Glomerular visceral epithelial cell (primary cell): ENCODE data around the gene BCLAF1.
"Not testable (repeated sequence)": the region's sequence is repeated elsewhere in the genome, so short reads cannot be mapped to it uniquely, and the experiment has no call there.

ENCODE experiments used
- DNase-seq: peaks from one replicate; pipeline ENCODE4 v3.0.0-alpha.2; 2016; ENCODE audit errors: extremely low spot score

Gene BCLAF1

DNA sequence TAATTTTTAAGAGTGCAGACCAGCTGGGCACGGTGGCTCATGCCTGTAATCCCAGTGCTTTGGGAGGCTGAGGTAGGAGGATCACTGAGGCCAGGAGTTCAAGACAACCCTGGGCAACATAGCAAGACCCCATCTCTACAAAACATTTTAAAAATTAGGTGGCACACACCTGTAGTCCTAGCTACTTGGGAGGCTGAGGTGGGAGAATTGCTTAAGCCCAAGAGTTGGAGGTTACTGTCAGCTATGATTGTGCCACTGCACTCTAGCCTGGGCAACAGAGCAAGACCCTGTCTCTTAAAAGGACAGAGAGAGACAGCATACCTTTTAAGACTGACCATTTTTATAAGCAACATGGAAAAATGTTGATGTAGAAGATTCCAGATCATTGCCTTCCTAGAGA, 18.8 kb upstream of the BCLAF1 start:
- not testable (repeated sequence) for DNase-seq

DNA sequence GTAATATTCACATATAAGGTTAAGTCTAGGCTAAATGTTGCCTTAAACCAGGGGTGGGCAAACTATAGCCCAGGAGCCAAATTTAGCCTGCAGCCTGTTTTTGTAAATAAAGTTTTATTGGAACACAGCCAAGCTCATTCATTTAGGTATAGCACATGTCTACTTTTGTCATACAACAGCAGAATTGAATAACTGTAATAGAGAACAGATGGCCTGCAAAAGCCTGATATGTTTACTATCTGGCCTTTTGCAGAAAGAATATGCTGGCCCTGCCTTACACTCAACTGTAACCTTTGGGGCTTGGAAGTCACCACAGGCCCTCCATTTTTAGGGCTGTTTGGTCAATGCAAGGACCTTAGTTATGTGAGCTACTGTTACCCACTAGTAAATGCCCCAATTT, 17.7 kb upstream of the BCLAF1 start:
- no peak for DNase-seq

DNA sequence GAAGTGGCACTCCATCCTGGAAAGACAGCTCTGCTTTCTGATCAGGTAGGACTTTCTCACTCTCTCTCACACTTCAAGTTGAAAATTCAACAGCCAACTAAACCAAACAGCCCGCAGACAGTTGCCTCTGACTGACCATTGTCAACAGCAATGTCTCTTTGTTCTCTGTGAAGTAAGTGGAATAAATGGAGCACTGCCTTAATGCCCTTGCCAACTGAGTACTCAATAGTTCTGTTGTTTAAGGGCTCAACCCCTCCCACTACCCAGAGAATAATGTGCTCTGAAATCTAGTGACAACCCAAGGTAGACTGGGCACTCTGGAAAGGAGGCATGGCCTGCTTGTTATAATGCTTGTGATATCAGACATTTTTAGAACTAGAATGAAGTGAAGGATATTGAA, 16.8 kb upstream of the BCLAF1 start:
- no peak for DNase-seq

DNA sequence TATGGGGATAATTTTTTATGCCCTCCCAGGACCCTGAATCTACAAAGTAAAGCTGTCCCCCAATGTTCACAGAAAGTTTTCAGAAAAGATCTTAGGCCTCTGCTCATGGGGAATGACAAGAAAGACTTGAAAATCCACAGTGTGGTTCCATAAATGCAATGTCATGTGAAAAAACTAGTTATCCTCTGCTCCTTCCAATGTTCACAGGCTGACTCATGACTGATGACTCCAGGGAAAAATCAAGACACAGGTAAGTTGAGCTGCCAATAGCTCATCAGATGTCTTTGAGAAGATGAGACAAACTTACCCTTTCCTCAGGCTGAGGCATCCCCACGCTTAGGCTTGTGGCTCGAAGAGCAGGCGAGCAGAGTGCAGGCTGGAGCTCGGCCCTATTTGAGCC, 14.8 kb upstream of the BCLAF1 start:
- no peak for DNase-seq

DNA sequence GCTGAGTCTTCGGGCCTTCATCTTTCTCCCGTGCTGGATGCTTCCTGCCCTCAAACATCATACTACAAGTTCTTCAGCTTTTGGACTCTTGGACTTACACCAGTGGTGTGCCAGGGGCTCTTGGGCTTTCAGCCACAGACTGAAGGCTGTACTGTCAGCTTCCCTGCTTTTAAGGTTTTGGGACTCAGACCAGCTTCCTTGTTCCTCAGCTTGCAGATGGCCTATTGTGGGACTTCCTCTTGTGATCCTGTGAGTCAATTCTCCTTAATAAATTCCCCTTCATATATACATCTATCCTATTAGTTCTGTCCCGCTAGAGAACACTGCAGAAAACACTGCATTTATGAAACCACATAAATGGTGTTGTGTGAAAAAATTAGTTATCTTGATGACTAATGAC, 13.9 kb upstream of the BCLAF1 start:
- no peak for DNase-seq

DNA sequence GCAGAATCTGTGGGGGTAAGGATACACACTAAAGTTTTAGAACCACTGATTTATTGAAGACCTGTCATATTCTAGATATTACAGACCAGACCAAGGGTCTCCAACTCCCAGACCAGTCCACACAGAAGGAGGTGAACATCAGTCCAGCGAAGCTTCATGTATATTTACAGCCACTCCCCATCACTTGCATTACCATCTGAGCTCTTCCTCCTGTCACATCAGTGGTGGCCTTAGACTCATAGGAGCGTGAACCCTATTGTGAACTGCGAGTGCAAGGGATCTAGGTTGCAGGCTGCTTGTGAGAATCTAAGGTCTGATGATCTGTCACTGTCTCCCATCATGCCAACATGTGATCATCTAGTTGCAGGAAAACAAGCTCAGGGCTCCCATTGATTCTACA, 5.0 kb upstream of the BCLAF1 start:
- DNase-seq = no peak

DNA sequence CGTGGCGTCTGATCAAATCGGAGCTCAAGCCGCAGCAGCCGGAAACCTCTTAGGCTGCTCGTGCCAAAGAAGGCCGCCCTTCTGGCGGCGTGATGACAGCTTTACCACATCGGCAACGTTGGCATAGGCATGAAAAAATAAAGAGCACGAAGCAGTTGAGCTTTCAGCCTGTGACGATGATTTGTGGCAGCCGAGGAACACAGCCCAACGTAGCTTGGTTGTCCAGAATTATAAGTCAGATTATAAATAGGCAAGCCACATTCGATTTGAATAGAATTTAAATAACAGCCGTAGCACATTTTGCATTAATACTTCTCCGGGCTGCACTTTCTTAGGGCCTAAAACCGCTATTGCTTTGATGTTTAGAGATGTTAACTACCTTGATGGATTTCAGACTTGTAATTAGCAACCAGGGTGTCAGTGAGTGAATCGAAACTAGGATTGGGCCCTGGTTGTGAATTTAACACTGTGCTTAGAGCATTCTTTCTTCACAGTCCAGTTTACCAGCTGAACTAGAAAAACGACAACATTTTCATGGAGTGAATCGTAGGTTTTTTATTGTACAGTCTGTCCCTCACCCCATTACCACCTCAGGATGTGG, 864 bp upstream of the BCLAF1 start:
- DNase-seq = peak; percentile 86

DNA sequence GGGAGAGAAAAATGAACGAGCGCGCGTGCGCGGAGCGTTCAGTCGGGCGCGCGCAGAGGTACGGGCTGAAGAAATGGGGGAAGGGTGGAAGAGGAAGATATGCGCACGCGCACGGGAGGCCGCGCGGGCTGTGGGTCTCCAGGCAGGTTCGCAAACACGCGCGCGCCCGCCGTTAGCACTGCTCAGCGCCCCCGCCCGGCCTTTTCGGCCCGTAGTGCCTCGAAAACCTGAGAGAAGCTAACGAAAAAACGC, 393 bp downstream of the BCLAF1 start:
- peak; percentile 91 for DNase-seq

DNA sequence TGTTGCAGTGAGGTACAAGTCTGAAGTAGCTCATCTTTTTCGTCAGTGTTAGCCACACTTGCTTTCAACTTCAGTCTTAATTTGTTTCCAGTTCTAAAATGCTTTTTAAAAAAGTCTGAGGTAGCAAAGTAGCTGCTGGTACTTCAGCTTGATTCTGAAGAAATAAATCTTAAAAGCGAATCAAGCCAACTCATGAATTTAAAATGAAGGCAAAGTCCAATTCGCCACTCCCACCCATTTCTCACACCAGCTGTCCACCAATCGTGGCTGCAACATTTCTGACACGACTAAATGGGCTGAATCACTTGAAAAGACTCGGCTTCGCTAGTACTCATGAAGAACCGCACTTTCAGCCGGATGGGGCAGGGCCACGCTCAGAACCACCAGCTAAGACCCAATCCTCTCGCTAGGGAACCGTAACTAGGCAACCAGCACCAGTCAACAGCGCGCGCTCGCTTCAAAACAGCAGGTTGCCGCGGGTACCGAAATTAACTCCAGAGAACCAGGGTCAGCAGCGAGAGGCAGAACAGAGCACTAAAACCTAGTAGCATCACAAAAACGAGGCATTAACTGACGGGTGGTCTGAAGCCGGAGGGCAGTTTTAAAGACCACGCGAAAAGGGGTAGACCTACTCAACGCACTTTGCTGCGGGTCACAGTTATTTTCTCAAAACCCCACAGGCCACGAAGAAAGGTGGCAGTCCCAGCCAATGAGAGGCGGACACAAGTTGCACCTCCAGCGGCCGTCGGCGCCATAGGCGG, 900 bp downstream of the BCLAF1 start:
- peak; percentile 95 for DNase-seq

DNA sequence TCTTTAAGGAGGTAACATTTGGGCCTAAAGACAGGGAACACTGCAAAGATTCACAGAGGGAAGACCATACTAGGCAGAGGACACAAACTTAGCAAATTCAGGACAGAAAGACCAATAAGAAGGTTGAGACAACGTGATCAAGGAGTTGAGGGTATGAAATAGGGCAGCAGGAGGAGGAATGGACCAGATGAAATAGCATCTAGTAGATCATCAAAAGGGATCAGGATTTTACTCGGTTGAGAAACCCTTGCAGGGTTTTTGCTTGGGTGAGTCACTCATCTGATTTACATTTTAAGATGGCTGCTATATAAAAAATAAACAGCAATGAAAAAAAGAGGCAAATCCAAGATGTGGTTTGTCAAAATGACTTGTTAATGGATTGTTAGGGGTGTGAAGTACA, 4.7 kb downstream of the BCLAF1 start:
- DNase-seq = peak; percentile 23

DNA sequence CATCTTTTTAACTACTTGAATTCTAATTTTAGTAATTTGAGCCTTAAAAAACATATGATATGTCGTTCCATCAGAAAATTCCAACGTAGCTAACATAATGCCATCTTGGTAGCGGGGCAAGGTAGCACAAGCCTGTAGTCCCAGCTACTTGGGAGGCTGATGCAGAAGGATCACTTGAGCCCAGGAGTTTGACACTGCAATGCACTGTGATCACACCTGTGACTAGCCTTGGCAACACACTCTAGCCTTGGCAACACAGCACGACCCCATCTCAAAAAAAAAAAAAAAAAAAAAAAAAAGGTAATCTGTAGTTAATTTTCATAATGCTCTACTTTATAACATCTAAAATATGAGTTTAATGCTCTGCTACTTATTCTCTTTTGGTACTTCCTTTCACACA, 6.7 kb downstream of the BCLAF1 start:
- DNase-seq = no peak

DNA sequence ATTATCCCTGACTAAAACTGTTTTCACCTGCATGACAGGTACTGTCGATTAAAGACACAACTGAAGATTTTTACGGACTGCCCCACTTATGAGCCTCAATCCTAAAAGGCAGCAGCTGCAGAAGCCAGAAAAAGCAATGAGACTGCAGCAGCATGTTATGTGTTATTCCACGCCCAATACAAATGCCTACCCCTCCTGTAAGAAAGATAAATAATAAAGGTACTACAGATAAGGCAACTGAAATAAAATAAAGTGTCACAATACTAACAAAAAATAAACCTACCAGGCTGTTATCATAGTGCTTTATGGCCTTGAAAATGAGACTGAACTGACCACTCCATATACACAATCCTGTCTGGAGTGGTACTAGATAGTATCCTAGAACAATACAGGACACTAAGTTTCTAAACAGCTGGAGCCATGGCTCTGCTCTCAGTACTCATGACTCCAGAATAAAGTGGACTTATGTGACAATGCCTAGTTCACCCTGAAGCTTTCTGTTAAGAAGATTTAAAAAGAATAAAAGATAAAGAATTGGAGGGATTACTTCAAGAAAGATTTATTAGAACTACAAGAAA, 9.5 kb downstream of the BCLAF1 start:
- no peak for DNase-seq

DNA sequence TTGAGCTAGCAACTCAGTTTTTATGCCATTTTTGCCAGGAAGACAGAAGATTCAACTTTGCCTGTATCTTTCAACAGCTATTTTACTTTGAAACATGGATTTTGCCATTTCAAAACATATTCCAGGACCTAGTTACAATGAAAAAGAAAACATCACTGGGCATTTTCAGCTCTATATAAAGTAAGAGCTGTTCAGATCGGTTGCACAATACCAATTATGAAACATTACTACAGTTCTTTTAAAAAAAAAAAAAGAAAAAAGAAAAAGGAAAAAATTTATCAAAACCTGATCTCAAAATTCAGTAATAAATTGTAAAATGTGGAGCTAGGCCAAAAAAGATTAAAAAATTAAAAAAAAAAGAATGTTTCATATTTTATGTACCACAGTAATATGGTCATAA, 15.6 kb downstream of the BCLAF1 start:
- DNase-seq = no peak

DNA sequence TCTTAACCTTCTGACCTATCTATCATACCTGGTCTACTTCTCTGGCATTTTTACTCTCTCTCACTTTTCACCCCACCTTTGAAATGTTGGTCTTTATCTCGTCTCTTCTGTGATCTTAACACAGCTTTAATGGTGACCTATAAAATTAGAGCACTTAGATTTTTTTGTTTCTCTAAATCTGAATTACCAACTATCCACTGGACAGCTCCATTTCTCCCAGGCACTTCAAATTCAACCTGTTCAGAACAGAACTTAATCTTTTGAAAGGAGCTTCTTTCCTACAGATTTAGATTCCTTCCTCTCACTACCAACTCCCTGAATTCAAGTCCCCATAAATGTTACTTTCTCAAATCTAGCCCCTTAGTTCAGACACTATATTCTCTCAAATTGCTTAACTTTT, 24.5 kb downstream of the BCLAF1 start:
- no peak for DNase-seq

DNA sequence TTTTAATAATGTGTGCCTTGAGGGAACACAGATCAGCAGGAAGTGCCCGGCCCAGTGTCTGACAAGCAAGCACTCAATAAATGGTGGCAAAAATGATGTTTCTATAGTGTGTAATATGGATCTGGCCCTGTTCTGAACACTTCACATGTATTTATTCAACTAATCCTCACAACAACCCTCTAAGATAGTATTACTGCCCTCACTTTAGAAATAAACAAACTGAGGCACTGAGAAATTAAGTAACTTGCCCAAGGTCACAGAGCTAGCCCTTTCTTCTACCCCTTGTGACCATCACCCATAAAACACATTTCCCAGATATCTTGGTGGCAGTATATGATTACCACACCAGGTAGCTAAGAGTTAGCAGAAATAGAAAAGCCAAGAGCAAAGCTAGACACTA, 26.7 kb downstream of the BCLAF1 start:
- DNase-seq = no peak

DNA sequence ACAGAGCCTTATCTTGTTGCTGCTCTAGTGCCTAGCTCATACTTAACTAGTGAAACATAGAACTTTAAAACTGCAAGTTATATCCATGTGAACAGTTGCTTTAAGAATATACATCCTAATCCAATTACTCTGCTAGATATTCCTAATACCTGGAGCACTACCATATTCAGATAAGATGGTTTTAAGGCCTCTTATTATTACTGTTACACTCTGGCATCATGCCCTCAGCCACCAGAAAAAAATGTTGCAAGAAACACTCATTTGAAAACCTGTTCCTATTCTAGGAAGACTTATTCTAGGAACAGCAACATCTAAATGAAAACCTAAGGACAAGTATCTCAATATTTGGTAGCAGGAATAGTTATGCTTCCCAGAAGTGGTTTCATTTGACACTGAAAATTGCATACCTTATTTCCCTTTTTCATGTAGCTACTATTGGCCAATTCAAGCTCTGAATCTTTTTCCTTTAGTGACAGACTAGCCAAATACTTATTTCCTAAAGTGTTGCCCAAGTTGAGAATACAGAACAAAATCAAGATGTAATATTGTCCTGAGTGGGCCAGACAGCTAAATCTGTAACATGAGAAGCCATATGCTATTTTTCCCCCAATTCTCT, 34.7 kb downstream of the BCLAF1 start:
- DNase-seq = no peak

DNA sequence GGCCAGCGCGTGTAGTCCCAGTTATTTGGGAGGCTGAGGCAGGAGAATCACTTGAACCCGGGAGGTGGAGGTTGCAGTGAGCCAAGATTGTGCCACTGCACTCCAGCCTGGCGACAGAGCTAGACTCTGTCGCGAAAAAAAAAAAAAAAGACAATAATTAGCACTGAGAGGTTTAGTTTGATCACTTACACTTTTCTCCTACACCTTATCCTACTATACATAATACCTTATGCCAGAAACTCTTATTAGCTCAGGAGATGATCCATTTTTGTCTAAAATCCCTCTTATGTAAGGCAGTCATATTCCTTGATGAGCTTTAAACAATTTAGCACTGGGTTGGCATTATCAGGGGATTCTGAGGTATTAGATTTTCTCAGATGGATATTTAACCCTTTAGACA, 35.9 kb downstream of the BCLAF1 start:
- DNase-seq = no peak

DNA sequence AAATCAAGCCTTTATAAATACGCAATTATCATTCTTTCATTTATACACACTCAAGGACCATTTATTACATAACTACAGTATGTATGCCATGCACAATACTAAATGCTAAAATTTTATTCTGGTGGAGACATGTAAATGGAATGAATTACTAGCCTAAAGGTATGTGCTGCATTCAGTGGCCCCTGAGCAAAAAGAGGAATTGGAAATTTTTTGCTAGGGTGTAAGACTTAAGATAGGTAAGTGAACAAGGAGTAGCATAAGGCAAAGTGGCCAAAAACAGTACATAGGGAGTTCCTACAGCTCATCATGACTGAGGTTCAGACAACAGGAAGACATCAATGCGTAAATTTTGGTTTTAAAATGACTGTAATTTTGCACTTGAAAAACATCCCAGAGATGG, 37.2 kb downstream of the BCLAF1 start:
- no peak for DNase-seq

DNA sequence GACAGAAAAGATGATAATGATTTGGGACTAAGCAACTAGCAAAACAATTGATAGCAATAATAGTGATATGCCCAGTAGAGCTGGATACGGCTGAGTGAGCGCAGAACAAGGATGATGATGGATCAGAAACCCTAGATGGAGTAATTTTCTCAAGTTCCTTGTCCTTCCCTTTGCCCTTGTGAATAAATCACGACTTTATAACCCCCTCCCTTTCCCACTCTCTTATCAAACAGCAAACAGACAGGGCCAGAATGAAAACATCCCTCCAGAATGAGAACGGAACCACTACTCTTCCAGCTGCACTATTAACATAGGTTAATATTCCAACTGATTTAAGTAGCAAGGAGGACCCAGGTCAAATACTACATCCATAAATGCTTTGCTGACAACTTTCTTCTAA, 38.3 kb downstream of the BCLAF1 start:
- peak; percentile 23 for DNase-seq

DNA sequence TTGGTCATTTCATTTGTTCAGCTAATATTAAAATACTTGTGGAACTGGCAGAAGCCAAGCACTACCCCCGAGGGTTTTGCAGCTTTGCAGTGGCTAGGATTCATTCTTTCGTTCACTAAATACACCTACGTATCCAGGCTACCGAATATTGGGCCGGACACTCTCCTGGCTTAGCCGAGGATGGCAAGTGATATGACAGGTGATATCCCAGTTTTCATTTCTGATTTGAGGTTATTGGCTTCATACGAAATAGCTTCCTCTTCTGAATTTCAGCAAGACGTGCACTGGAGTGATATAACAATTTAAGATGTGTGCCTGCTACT, 39.0 kb downstream of the BCLAF1 start:
- no peak for DNase-seq

DNA sequence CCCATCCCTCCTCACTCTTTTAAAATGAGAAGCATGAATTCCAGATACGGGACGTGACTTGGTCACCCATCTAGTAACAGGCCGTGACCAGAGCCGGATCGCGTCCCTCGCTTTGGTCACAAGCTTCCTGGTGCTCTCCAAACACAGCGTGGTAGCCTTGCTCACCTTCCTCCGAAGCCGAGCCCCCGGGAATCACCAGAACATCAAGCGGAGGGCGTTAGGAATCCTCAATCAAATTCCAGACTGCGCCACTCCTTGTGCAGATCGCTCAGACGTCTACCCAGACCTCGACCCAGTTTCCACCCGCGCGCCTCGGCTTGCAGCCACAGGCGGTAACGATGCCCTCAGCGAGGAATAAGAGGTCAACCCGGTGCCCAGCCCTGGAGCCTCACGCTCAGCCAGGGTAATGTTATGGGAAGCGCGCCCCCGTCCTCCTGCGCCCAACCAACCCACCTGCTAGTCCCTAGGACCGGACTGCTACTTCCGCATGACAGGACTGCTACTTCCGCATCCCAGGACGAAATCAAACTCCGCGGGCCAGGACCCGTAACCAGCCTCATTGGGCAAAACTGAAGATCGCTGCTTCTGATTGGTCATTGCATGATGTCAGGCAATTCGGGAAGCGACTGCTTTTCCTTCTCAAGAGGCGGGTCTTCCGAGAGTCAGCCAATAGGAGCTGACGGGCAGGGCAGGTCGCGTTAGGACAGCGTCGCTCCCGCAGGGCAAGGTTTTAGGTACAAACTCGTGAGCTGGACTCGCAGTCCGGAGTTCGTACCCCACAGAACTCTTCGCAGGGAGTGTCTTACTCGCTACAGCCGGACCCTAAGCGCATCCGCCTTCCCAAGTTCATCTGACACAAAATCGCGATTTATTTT, 39.6 kb downstream of the BCLAF1 start, which contains the start of gene MTFR2:
MTFR2 (minus strand) TSS at position 501 of the 875 bp plus-strand sequence. CDS start 1,212 bp downstream, outside the sequence.
- peak; percentile 99 for DNase-seq

DNA sequence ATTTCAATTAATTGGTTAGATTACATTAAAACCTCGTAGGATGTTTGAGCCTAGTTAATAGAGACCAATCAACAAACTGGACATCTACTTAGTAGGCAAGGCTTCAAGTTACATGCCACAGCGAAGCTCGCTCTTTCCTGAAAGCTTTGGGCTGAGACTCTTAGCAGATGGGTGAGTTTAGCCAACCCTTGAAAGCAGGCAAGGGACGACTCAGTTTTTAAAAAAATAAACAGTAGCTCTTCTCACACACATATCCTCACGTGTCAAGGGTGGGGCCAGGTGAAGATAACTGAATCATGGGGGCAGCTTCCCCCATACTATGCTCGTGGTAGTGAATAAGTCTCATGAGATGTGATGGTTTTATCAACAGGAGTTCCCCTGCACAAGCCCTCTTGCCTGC, 40.3 kb downstream of the BCLAF1 start:
- peak; percentile 24 for DNase-seq
